ENCODE results near the gene TMEM202.
"Not testable (repeated sequence)": the region's sequence is repeated elsewhere in the genome, so short reads cannot be mapped to it uniquely, and the experiment has no call there.

Gene TMEM202

DNA sequence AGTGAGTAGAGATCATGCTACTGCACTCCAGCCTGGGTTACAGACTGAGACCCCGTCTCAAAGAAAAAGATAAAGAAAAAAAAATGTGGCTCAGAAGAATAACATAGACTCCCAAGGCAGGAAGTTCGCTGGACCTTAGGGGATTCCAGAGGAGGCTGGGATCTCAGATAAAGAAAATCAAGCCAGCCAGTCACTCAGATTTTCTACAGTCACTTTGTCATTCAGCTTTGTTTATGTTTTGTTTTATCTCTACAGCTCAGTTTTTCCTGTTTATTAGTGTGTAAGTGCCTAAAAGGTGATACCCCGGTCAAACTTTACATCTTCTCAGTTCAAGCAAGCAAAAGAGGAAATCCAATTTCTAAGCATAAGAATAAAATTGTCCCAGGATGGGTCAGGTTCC is 6.3 kb downstream of the TMEM202 start:
- DNase-seq, result no peak

DNA sequence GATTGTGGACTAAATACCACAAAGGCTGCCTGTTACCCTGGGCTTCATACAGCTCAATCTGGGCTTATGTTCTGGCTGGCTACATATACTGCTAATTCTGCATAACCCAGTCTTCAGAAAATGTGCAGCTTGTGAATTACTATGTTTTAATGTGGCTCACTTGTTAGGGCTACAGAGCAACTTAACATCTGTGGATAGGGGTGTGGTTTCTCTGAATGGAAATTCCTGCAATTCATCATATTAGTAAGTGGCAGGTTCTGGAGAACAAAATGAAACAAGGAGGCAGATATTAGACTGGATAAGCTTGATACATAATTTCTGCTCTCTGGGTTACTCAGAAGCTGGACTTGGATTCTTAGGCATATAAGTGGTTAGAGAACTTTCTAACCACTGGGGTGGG is 6.7 kb downstream of the TMEM202 start:
- DNase-seq, result no peak

- no peak for DNase-seq
These were observed 8.8 kb downstream of the TMEM202 start for GRCh38 chr15:72406936-72407335.

- DNase-seq, result no peak
These were observed 13.0 kb downstream of the TMEM202 start for GRCh38 chr15:72411111-72411510.

DNA sequence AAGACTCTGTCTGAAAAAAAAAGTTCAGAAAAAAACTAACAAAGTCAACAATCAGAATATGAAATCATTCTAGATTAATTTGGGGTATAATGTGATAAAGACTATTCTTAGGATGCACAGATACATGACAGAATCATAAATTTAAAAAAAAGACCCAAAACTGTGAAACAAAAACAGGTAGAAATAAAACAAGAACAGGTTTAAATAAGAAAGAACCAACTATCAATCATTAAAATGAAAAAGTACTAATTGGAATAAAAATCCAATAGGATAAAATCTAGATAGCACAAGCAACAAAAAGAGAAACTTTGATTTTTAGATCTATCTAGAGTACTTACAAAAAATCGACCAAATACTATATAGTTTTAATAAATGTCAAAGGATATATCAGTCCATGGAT is 13.4 kb downstream of the TMEM202 start:
- DNase-seq, result no peak

GRCh38 chr15:72413337-72413736 is 15.2 kb downstream of the TMEM202 start:
- DNase-seq, result not testable (repeated sequence)

- no peak for DNase-seq
These were observed 17.2 kb downstream of the TMEM202 start for GRCh38 chr15:72415304-72415703.

GRCh38 chr15:72419768-72420167 is 21.7 kb downstream of the TMEM202 start:
- DNase-seq, result not testable (repeated sequence)

- no peak for DNase-seq
These were observed 22.5 kb downstream of the TMEM202 start for GRCh38 chr15:72420576-72420975.

- no peak for DNase-seq
These were observed 23.4 kb downstream of the TMEM202 start for GRCh38 chr15:72421484-72421883.

DNA sequence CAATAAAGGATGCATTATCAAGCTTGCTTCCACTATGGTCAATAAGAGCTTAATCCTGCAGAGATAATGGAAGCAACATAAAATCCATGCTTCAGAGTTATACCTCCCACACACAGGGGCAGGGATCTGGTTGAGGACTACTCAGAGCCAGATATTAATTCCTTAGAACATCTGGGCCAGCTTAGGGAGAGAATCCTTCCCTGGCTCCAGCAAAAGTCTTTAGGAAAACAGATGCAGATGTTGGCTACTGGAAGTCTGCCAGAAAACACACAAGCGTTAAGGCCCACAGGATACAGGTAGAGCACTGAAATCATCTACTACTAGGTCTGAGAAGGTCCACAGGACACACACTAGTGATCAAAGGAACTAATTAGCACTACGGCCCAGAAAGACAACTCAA is 25.2 kb downstream of the TMEM202 start:
- DNase-seq, result no peak

- DNase-seq, result no peak
These were observed 28.6 kb downstream of the TMEM202 start for GRCh38 chr15:72426753-72427152.

DNA sequence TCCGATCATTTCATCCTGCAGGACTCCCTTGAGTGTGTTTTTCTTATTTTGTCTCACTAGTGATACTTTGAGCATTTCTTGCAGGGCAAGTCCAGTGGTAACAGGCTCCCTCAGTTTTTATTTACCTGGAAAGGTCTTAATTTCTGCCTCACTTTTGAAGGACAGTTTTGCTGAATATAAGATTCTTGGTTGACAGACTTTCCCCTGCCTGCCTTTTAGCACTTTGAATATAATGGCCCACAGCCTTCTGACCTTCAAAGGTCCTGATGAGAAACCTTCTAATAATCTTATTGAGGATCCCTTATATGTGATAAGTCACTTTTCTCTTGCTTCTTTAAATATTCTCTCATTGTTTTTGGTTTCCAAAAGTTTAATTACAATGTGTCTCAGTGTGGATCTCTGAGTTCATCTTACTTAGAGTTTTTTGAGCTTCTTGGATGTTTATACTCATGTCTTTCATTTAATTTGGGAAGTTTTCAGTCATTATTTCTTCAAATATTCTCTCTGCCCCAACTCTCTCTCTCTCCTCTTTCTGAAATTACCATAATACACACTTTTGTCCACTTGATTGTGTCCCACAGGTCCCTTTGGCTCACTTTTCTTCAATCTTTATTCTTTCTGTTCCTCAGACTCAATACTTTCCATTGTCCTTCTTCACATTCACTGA is 39.7 kb downstream of the TMEM202 start:
- no peak for DNase-seq

GRCh38 chr15:72442848-72443247 is 44.7 kb downstream of the TMEM202 start:
- not testable (repeated sequence) for DNase-seq

DNA sequence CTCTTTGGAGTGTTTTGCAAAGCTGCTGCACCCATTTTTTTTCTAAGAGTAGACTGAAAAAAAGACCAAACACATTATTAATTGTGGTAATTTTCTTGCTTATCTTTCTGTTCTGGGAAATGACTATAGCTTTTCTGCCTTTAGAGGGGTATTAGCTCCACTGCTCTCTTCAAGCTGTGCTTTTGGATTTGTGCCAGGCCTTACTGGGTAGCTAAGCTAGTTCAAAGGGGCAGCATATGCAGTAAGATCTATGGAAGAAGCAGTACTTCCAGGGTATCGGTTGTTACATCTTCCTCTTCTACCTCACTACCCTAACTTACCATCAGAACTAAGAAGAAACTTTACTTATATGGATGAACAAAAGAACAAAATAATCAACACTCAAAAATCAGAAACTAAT is 47.3 kb downstream of the TMEM202 start:
- no peak for DNase-seq

GRCh38 chr15:72450805-72451204 is 52.7 kb downstream of the TMEM202 start:
- DNase-seq, result no peak

DNA sequence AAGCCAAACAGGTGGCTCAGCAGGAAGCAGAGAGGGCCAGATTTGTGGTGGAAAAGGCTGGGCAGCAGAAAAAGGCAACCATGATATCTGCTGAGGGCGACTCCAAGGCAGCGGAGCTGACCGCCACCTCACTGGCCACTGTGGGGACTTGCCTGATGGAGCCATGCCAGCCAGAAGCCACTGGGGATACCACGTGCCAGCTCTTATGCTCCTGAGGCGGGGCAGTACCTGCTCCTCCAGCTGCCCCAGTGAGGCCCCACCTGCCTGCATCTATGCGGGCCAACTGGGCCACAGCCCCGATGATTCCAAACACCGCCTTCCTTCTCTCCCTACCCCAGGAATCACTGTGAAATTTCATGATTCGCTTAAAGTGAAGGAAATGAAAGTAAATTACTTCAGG is 53.1 kb downstream of the TMEM202 start:
- DNase-seq, result no peak

- no peak for DNase-seq
These were observed 58.6 kb downstream of the TMEM202 start for GRCh38 chr15:72456684-72457083.
